Measurements from ENCODE around the gene CYB561D1. TPM values are rescaled to one million over a fixed set of nuclear protein-coding genes. Genes with fewer than 3 reads are reported as not detected.

The CYB561D1 gene
- total RNA-seq, 1 donor from 2014 or later: 5.5 TPM

GRCh38 chr1:109523706-109524105 lies 29.8 kb downstream of the CYB561D1 start:
- DNase-seq (ENCODE audit: low spot score): no peak
- intact Hi-C loops (cut with DNase I): no loop called here

- intact Hi-C loops (cut with DNase I): no loop called here
- DNase-seq (ENCODE audit: low spot score): no peak
These were observed 33.4 kb downstream of the CYB561D1 start for GRCh38 chr1:109527098-109527811.

- DNase-seq (ENCODE audit: low spot score): peak; percentile 63
- intact Hi-C loops (cut with DNase I): no loop called here
These were observed 34.2 kb downstream of the CYB561D1 start for GRCh38 chr1:109527846-109528695.

GRCh38 chr1:109528712-109529111 lies 34.8 kb downstream of the CYB561D1 start:
- DNase-seq (ENCODE audit: low spot score): peak; percentile 49
- intact Hi-C loops (cut with DNase I): no loop called here

- intact Hi-C loops (cut with DNase I): loop anchor here (5.0 kb wide), 4 partner anchors 103 to 268 kb away; partner anchors contain the start of genes PSMA5 and PSRC1
- peak; percentile 69 for DNase-seq (ENCODE audit: low spot score)
These were observed 36.1 kb downstream of the CYB561D1 start for GRCh38 chr1:109529881-109530456.

GRCh38 chr1:109530457-109531087 lies 36.7 kb downstream of the CYB561D1 start:
- intact Hi-C loops (cut with DNase I): loop anchor here (5.0 kb wide), 4 partner anchors 103 to 268 kb away; partner anchors contain the start of genes PSMA5 and PSRC1
- DNase-seq (ENCODE audit: low spot score): no peak

GRCh38 chr1:109531380-109531779 lies 37.5 kb downstream of the CYB561D1 start:
- peak; percentile 54 for DNase-seq (ENCODE audit: low spot score)
- intact Hi-C loops (cut with DNase I): loop anchor here (5.0 kb wide), 4 partner anchors 104 to 269 kb away; partner anchors contain the start of genes PSMA5 and PSRC1

GRCh38 chr1:109531826-109532364 lies 38.0 kb downstream of the CYB561D1 start:
- intact Hi-C loops (cut with DNase I): loop anchor here (1.0 to 5.0 kb wide), 5 partner anchors 38 to 270 kb away; partner anchors contain the start of genes CYB561D1, PSMA5 and PSRC1
- no peak for DNase-seq (ENCODE audit: low spot score)

- intact Hi-C loops (cut with DNase I): loop anchor here (1.0 to 5.0 kb wide), 5 partner anchors 38 to 270 kb away; partner anchors contain the start of genes CYB561D1, PSMA5 and PSRC1
- peak; percentile 92 for DNase-seq (ENCODE audit: low spot score)
These were observed 38.7 kb downstream of the CYB561D1 start for GRCh38 chr1:109532365-109533136.

- no peak for DNase-seq (ENCODE audit: low spot score)
- intact Hi-C loops (cut with DNase I): loop anchor here (5.0 kb wide), 4 partner anchors 107 to 272 kb away; partner anchors contain the start of genes PSMA5 and PSRC1
These were observed 40.5 kb downstream of the CYB561D1 start for GRCh38 chr1:109534307-109534858.

- peak; percentile 49 for DNase-seq (ENCODE audit: low spot score)
- intact Hi-C loops (cut with DNase I): no loop called here
These were observed 41.6 kb downstream of the CYB561D1 start for GRCh38 chr1:109535481-109535880.

- DNase-seq (ENCODE audit: low spot score): peak; percentile 77
- intact Hi-C loops (cut with DNase I): no loop called here
These were observed 42.1 kb downstream of the CYB561D1 start for GRCh38 chr1:109535971-109536491.

GRCh38 chr1:109537450-109538178 lies 43.7 kb downstream of the CYB561D1 start:
- intact Hi-C loops (cut with DNase I): no loop called here

GRCh38 chr1:109538827-109539555 lies 45.1 kb downstream of the CYB561D1 start:
- intact Hi-C loops (cut with DNase I): no loop called here
- no peak for DNase-seq (ENCODE audit: low spot score)

More at GRCh38 chr1:109537450-109538178, 43.7 kb downstream of the CYB561D1 start:
- DNase-seq (ENCODE audit: low spot score): peak; percentile 29

GRCh38 chr1:109539676-109540075 lies 45.8 kb downstream of the CYB561D1 start, which contains the start of gene GPR61:
Gene GPR61 (plus strand): TSS chr1:109539872. CDS start chr1:109543023, 3,151 bp downstream.
- no peak for DNase-seq (ENCODE audit: low spot score)
- intact Hi-C loops (cut with DNase I): no loop called here

- no peak for DNase-seq (ENCODE audit: low spot score)
- intact Hi-C loops (cut with DNase I): no loop called here
These were observed 47.2 kb downstream of the CYB561D1 start for GRCh38 chr1:109541102-109541501.

All from cardiac septum (tissue), 1 donor.